ENCODE results near the gene CYP21A2. TPM values are rescaled to one million over a fixed set of nuclear protein-coding genes. Genes with fewer than 3 reads are reported as not detected.
"Not testable (repeated sequence)": the region's sequence is repeated elsewhere in the genome, so short reads cannot be mapped to it uniquely, and the experiment has no call there.

Gene CYP21A2
- total RNA-seq, 1 experiment from 2014 or later: 0.76 TPM

GRCh38 chr6:32042276-32042675 is 4.1 kb downstream of the CYP21A2 start:
- H3K9me3 Mint-ChIP-seq (ENCODE audit: low read depth, unreplicated experiment); BruUV-seq (replicated peaks): not testable (repeated sequence)

GRCh38 chr6:32043589-32044380 is 5.6 kb downstream of the CYP21A2 start:
- peaks cover 16% of the 10 kb centered on the region for H3K4me1 Mint-ChIP-seq (ENCODE audit: low read depth, unreplicated experiment)
- H3K9me3 Mint-ChIP-seq (ENCODE audit: low read depth, unreplicated experiment); H3K4me3 Mint-ChIP-seq (ENCODE audit: low read depth, unreplicated experiment); intact Hi-C loops (cut with micrococcal nuclease; ENCODE audit: unreplicated experiment); H3K27ac Mint-ChIP-seq (ENCODE audit: unreplicated experiment); BruUV-seq (replicated peaks); H3K27me3 Mint-ChIP-seq (ENCODE audit: unreplicated experiment); CTCF ChIA-PET; DNase-seq; H3K36me3 Mint-ChIP-seq (ENCODE audit: insufficient read depth, unreplicated experiment): not testable (repeated sequence)

More at GRCh38 chr6:32042276-32042675, 4.1 kb downstream of the CYP21A2 start:
- CTCF ChIA-PET; DNase-seq; H3K4me1 Mint-ChIP-seq (ENCODE audit: low read depth, unreplicated experiment); H3K4me3 Mint-ChIP-seq (ENCODE audit: low read depth, unreplicated experiment); H3K36me3 Mint-ChIP-seq (ENCODE audit: insufficient read depth, unreplicated experiment); H3K27ac Mint-ChIP-seq (ENCODE audit: unreplicated experiment); intact Hi-C loops (cut with micrococcal nuclease; ENCODE audit: unreplicated experiment); H3K27me3 Mint-ChIP-seq (ENCODE audit: unreplicated experiment): not testable (repeated sequence)

GRCh38 chr6:32044916-32045315 is 6.7 kb downstream of the CYP21A2 start:
- H3K36me3 Mint-ChIP-seq (ENCODE audit: insufficient read depth, unreplicated experiment); H3K27ac Mint-ChIP-seq (ENCODE audit: unreplicated experiment); intact Hi-C loops (cut with micrococcal nuclease; ENCODE audit: unreplicated experiment); H3K4me3 Mint-ChIP-seq (ENCODE audit: low read depth, unreplicated experiment); H3K27me3 Mint-ChIP-seq (ENCODE audit: unreplicated experiment); BruUV-seq (replicated peaks); DNase-seq; H3K9me3 Mint-ChIP-seq (ENCODE audit: low read depth, unreplicated experiment); CTCF ChIA-PET: not testable (repeated sequence)
- peaks cover 16% of the 10 kb centered on the region for H3K4me1 Mint-ChIP-seq (ENCODE audit: low read depth, unreplicated experiment)

GRCh38 chr6:32045811-32046449 is 7.7 kb downstream of the CYP21A2 start:
- H3K4me1 Mint-ChIP-seq (ENCODE audit: low read depth, unreplicated experiment): peaks cover 16% of the 10 kb centered on the region
- H3K27ac Mint-ChIP-seq (ENCODE audit: unreplicated experiment): no peak overlapping the region
- H3K27me3 Mint-ChIP-seq (ENCODE audit: unreplicated experiment): peaks cover 12% of the 10 kb centered on the region
- no peak overlapping the region for H3K4me3 Mint-ChIP-seq (ENCODE audit: low read depth, unreplicated experiment)
- intact Hi-C loops (cut with micrococcal nuclease; ENCODE audit: unreplicated experiment): no loop called here
- CTCF ChIA-PET: interaction anchor here (1.1 kb wide), 1 partner anchor 9 kb away, joined by 3 read pairs; no protein-coding TSS in a partner anchor
- no TSS peak for BruUV-seq (replicated peaks)
- H3K36me3 Mint-ChIP-seq (ENCODE audit: insufficient read depth, unreplicated experiment): no peaks in the 10 kb centered on the region
- no peak for DNase-seq
- TF ChIP-seq CTCF (IDR thresholded peaks at IDR 0.05; ENCODE audit: unreplicated experiment): no peak
- H3K9me3 Mint-ChIP-seq (ENCODE audit: low read depth, unreplicated experiment): no peaks in the 10 kb centered on the region

GRCh38 chr6:32046450-32047083 is 8.4 kb downstream of the CYP21A2 start:
- intact Hi-C loops (cut with micrococcal nuclease; ENCODE audit: unreplicated experiment): no loop called here
- CTCF ChIA-PET: interaction anchor here (0.6 to 1.5 kb wide), 3 partner anchors 8 to 151 kb away, joined by 3 read pairs; no protein-coding TSS in a partner anchor
- no peak for DNase-seq
- no peaks in the 10 kb centered on the region for H3K36me3 Mint-ChIP-seq (ENCODE audit: insufficient read depth, unreplicated experiment)
- H3K4me3 Mint-ChIP-seq (ENCODE audit: low read depth, unreplicated experiment): no peak overlapping the region
- H3K27ac Mint-ChIP-seq (ENCODE audit: unreplicated experiment): no peak overlapping the region
- H3K4me1 Mint-ChIP-seq (ENCODE audit: low read depth, unreplicated experiment): peaks cover 16% of the 10 kb centered on the region
- H3K9me3 Mint-ChIP-seq (ENCODE audit: low read depth, unreplicated experiment): no peaks in the 10 kb centered on the region
- no TSS peak for BruUV-seq (replicated peaks)
- peaks cover 18% of the 10 kb centered on the region for H3K27me3 Mint-ChIP-seq (ENCODE audit: unreplicated experiment)
- no peak for TF ChIP-seq CTCF (IDR thresholded peaks at IDR 0.05; ENCODE audit: unreplicated experiment)

Data from Calu3 (cell line).